Keratinocyte (primary cell): ENCODE results near the gene SIM2. TPM values are rescaled to one million over a fixed set of nuclear protein-coding genes. Genes with fewer than 3 reads are reported as not detected.

ENCODE experiments used
- DNase-seq: peaks from one replicate; pipeline ENCODE4 v3.0.0-alpha.2; 2011; ENCODE audit warnings: low read depth, missing footprints, low spot score
- FAIRE-seq: peaks from 2 replicates; lab custom pipeline; 2011; peaks lifted over from hg19 to GRCh38; lab: Jason Lieb, UNC
- H2AFZ ChIP-seq: 2 replicates; pipeline ENCODE4 v1.6.0; 2012; ENCODE audit warnings: low read length, control low read depth, inconsistent platforms; ENCODE audit not compliant: control insufficient read depth
- H3K27ac ChIP-seq: 2 replicates; pipeline ENCODE4 v1.5.1; 2011; ENCODE audit warnings: low read length; ENCODE audit not compliant: control insufficient read depth, insufficient read depth
- H3K27me3 ChIP-seq: 3 replicates; pipeline ENCODE4 v1.6.0; 2011; ENCODE audit warnings: low read length; ENCODE audit not compliant: control insufficient read depth, insufficient read depth; ENCODE audit errors: extremely low read depth
- H3K36me3 ChIP-seq, 2 experiments: 2 replicates in 1 of 2; 3 replicates in 1 of 2; pipeline ENCODE4 v1.5.1; 2011; ENCODE audit warnings: low read length in 2 of 2, mild to moderate bottlenecking in 1 of 2; ENCODE audit not compliant: control insufficient read depth in 2 of 2, insufficient read depth in 2 of 2; ENCODE audit errors: extremely low read depth in 1 of 2
- H3K4me1 ChIP-seq: 3 replicates; pipeline ENCODE4 v1.5.1; 2011; ENCODE audit warnings: low read length; ENCODE audit not compliant: control insufficient read depth, insufficient read depth; ENCODE audit errors: extremely low read depth
- H3K4me2 ChIP-seq: 3 replicates; pipeline ENCODE4 v1.6.0; 2011; ENCODE audit warnings: low read depth, low read length; ENCODE audit not compliant: control insufficient read depth, insufficient read depth; ENCODE audit errors: extremely low read depth
- H3K4me3 ChIP-seq, 3 experiments: fragments of 200-600 bp in 1 of 3; sonication (generic) in 1 of 3; 2 replicates in 2 of 3; 3 replicates in 1 of 3; pipeline ENCODE4 v1.5.1; 2011 to 2016; ENCODE audit warnings: low read length in 3 of 3, mild to moderate bottlenecking in 3 of 3, control low read depth in 2 of 3, inconsistent platforms in 1 of 3, low read depth in 1 of 3, mixed read lengths in 1 of 3, mixed run types in 1 of 3, moderate library complexity in 1 of 3; ENCODE audit not compliant: control insufficient read depth in 2 of 3, insufficient read depth in 2 of 3; ENCODE audit errors: extremely low read depth in 1 of 3
- H3K79me2 ChIP-seq: 2 replicates; pipeline ENCODE4 v1.6.0; 2012; ENCODE audit warnings: low read length; ENCODE audit not compliant: control insufficient read depth, insufficient read depth
- H3K9ac ChIP-seq: 3 replicates; pipeline ENCODE4 v1.6.0; 2011; ENCODE audit warnings: low read length; ENCODE audit not compliant: control insufficient read depth, insufficient read depth; ENCODE audit errors: extremely low read depth
- H3K9me1 ChIP-seq: 3 replicates; pipeline ENCODE4 v1.6.0; 2011; ENCODE audit warnings: low read length; ENCODE audit not compliant: control insufficient read depth, insufficient read depth; ENCODE audit errors: extremely low read depth
- H3K9me3 ChIP-seq: 2 replicates; pipeline ENCODE4 v1.5.1; 2012; ENCODE audit warnings: low read depth, low read length; ENCODE audit not compliant: control insufficient read depth
- H4K20me1 ChIP-seq: 3 replicates; pipeline ENCODE4 v1.6.0; 2011; ENCODE audit warnings: low read length; ENCODE audit not compliant: control insufficient read depth, insufficient read depth; ENCODE audit errors: extremely low read depth
- EZH2 ChIP-seq: IDR thresholded peaks from one replicate; pipeline ENCODE4 v1.6.1; 2012; ENCODE audit warnings: inconsistent platforms, mild to moderate bottlenecking, low read length, moderate library complexity
- dilution Hi-C: fragments of 300-500 bp; cut with MboI; formaldehyde crosslinking; loops from one replicate; pipeline ENCODE4 v1.7.0; 2020; ENCODE audit warnings: low sequenced_read_pairs; ENCODE audit not compliant: extremely low pct_ligation_motif_present
- polyA plus RNA-seq, 5 experiments: library from polyadenylated mRNA; depleted of rRNA in 3 of 5; stranded (reverse) in 3 of 5; stranded (forward) in 1 of 5; unstranded in 1 of 5; fragments of >200 nt; gene quantifications; 1 replicate in 1 of 5; 2 replicates in 3 of 5; 3 replicates in 1 of 5; pipeline versions ENCODE4 v1.2.1 to v1.2.3, GENCODE V29; 2011 to 2012; ENCODE audit warnings: missing spikeins in 2 of 5, low read depth in 1 of 5, low replicate concordance in 1 of 5
- TF ChIP-seq, protein P1 (sequence below), 3 experiments: IDR thresholded peaks in 1 of 3; conservative IDR thresholded peaks in 1 of 3; optimal IDR thresholded peaks in 1 of 3; 2 replicates in 2 of 3; 3 replicates in 1 of 3; pipeline versions ENCODE3 to v1.5.1; 2011; ENCODE audit warnings: low read length in 3 of 3, mild to moderate bottlenecking in 3 of 3, moderate library complexity in 2 of 3, control low read depth in 1 of 3, inconsistent platforms in 1 of 3; ENCODE audit not compliant: insufficient read depth in 2 of 3; ENCODE audit errors: extremely low read depth in 1 of 3

SIM2 gene
- polyA plus RNA-seq, 1 donor (not counting 4 experiments of a cell fraction or from before 2014, with no cell fraction given): 0.05 TPM

DNA sequence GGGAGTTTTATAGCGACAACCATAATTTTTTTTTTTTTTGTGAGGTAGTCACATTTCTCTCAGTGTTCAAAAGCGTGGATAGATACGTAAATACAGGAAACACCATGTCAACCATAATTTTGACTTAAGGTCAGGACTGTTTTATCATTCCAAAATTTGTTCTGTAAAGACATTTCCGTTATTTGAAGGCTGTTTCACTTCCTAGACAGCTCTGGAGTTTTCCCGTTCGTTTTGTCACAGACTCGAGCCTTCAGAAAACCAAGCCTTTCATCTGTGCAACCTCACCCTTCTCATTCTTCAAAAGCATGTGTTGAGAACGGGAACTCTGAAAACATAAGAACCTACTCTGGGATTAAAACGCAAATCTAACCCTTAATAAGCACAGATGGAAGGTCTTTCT is 17.9 kb downstream of the SIM2 start:
- Histone ChIP-seq H3K4me3 (no peak overlapping the region), H3K27ac (no peak overlapping the region), H3K9me3 (no peaks in the 10 kb centered on the region), H3K4me2 (no peak overlapping the region), H3K9ac (no peak overlapping the region), H3K36me3 (no peaks in the 10 kb centered on the region), H3K4me1 (peaks cover 13% of the 10 kb centered on the region), H3K79me2 (no peaks in the 10 kb centered on the region), H4K20me1 (no peaks in the 10 kb centered on the region), H2AFZ (no peak overlapping the region), H3K9me1 (no peaks in the 10 kb centered on the region), H3K27me3 (peaks cover 12% of the 10 kb centered on the region)
- dilution Hi-C loops: no loop called here
- FAIRE-seq (no peak), DNase-seq (no peak)
- TF ChIP-seq, protein P1, sequence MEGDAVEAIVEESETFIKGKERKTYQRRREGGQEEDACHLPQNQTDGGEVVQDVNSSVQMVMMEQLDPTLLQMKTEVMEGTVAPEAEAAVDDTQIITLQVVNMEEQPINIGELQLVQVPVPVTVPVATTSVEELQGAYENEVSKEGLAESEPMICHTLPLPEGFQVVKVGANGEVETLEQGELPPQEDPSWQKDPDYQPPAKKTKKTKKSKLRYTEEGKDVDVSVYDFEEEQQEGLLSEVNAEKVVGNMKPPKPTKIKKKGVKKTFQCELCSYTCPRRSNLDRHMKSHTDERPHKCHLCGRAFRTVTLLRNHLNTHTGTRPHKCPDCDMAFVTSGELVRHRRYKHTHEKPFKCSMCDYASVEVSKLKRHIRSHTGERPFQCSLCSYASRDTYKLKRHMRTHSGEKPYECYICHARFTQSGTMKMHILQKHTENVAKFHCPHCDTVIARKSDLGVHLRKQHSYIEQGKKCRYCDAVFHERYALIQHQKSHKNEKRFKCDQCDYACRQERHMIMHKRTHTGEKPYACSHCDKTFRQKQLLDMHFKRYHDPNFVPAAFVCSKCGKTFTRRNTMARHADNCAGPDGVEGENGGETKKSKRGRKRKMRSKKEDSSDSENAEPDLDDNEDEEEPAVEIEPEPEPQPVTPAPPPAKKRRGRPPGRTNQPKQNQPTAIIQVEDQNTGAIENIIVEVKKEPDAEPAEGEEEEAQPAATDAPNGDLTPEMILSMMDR (optimal IDR thresholded peaks at IDR 0.05 in 1 of 3, IDR thresholded peaks at IDR 0.05 in 1 of 3, conservative IDR thresholded peaks at IDR 0.05 in 1 of 3; ENCODE audit: extremely low read depth in 1 of 3, insufficient read depth in 2 of 3, low read length in 3 of 3): no peak
- TF ChIP-seq EZH2: no peak

GRCh38 chr21:36717976-36718375 is 19.1 kb downstream of the SIM2 start:
- Histone ChIP-seq H3K4me2 (no peak overlapping the region), H3K27ac (no peak overlapping the region), H2AFZ (no peak overlapping the region), H3K79me2 (no peaks in the 10 kb centered on the region), H3K36me3 (no peaks in the 10 kb centered on the region), H3K9ac (no peak overlapping the region), H3K9me1 (no peaks in the 10 kb centered on the region), H3K4me3 (no peak overlapping the region), H3K4me1 (peaks cover 13% of the 10 kb centered on the region), H4K20me1 (no peaks in the 10 kb centered on the region), H3K9me3 (no peaks in the 10 kb centered on the region), H3K27me3 (peaks cover under 1% of the 10 kb centered on the region)
- TF ChIP-seq, protein P1 (optimal IDR thresholded peaks at IDR 0.05 in 1 of 3, IDR thresholded peaks at IDR 0.05 in 1 of 3, conservative IDR thresholded peaks at IDR 0.05 in 1 of 3; ENCODE audit: extremely low read depth in 1 of 3, insufficient read depth in 2 of 3, low read length in 3 of 3): no peak
- no peak for TF ChIP-seq EZH2
- dilution Hi-C loops: no loop called here
- DNase-seq (no peak), FAIRE-seq (no peak)
